Right kidney (tissue), 1 donor: ENCODE data around the gene BSDC1.
"Not testable (repeated sequence)": the region's sequence is repeated elsewhere in the genome, so short reads cannot be mapped to it uniquely, and the experiment has no call there.

Experiments used
- DNase-seq: peaks from one replicate; pipeline ENCODE4 v3.0.0-alpha.2; 2016

The BSDC1 gene

GRCh38 chr1:32396524-32396923 is 2.3 kb upstream of the BSDC1 start:
- not testable (repeated sequence) for DNase-seq

DNA sequence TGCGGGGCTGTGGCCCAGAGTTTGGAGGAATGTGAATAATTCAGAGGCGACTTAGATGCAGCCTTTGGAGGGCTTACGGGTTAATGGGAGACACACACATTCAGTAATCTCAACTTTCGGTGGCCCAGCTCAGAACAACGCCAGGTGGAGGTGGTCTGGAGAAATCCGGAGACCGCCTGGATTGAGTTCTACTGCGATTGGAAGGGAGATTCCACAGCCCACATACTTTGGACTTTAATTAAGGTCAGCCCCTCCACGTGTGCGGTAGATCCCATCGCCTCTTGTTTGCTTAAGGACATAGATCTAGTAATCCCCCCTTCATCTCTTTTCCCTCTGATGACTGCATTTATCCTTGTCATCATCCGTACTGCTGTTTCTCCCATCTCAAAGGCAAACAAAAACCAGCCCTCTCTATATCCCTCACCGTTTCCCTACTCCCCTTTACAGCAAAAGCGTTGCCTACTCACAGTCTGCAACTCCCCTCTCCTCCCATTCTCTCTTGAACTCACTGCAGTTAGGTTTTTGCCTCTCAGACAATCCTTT is 720 bp upstream of the BSDC1 start:
- peak; percentile 93 for DNase-seq

DNA sequence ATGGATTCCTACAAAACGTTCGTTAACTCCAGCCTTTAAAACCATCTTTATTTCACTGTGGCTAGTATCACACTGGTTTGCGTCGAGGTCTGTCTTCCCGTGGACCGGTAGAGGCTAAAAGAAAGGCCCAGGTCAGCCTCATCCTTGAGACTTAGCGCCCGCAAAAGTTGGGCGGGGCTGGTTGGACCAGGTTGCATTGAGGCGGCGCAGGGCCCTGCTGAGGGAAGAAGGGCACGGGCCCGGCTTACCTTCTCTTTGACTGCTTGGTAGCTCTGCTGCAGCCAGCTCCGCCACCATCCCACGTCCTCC is 455 bp downstream of the BSDC1 start:
- no peak for DNase-seq

DNA sequence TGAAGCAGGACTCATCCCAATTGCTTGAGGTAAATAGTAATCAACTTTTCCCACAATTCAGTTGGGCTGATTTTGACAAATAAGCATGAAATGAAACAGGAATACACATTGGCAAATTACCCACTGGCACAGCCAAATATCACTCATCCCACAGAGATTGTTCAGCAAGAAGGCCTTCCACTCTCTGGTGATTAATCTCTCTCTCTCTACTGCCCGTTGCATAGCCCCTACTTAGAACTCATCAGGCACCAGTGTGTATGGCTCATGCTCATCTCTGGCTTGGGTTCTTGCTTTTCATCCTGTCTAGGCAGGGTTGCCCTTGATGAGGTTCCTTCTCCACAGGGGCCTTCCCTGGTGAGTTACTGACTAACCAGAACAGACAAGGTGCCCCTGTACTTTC is 1.1 kb downstream of the BSDC1 start:
- DNase-seq: peak; percentile 3

- no peak for DNase-seq
Measured at GRCh38 chr1:32392325-32392724, 1.9 kb downstream of the BSDC1 start.

- no peak for DNase-seq
Measured at GRCh38 chr1:32390904-32391870, 3.1 kb downstream of the BSDC1 start.

GRCh38 chr1:32388641-32389040 is 5.6 kb downstream of the BSDC1 start:
- no peak for DNase-seq

DNA sequence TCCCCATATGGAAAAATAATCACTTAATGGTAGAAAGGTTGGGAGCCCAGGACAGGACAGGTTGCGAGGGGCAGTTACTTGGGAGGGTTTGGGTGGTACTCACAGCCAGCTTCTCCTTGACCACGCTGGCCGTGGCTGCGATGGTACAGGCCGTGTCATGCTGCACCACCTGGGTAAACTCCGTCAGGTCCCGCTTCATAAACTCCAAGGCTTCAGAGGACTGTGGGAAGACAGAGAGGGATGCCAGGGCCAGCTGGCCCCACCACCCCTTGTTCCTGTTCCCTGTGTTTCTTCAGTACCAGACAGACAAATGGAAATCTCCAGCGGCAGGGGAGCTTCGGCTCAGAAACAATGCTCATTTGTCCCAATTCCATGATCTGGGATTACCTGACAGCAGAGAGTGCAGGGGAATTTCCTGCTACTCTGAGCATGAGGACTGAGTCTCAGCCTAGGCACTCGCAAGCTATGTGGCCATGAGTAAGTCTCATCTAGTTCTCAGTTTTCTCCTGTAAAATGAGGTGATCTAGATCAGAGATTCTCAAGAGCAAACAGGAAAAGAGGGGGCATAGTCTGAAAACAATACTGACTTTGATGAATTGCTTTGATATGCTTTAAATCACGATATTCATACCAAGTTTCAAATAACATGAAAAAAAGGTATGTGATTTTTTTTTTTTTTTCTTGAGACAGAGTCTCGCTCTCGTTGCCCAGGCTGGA is 7.4 kb downstream of the BSDC1 start:
- no peak for DNase-seq

DNA sequence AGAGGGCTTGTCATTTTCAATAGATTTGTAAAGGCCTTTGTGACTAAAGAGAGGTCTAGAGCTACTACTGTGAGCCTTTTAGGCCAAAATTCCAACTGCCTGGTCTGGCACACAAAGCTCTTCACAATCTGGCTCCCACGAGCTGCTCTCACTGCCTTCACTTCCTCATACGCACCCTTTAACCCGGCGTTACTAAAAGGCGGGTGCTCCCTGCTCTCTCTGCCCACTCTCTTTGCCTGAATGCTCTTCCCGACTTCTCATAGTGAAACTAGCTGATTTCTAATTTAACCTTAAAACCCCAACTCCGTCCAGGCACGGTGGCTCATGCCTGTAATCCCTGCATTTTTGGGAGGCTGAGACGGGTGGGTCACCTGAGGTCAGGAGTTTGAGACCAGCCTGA is 14.2 kb downstream of the BSDC1 start:
- no peak for DNase-seq

GRCh38 chr1:32377541-32378220 is 16.6 kb downstream of the BSDC1 start:
- no peak for DNase-seq

- no peak for DNase-seq
Measured at GRCh38 chr1:32376199-32376598, 18.0 kb downstream of the BSDC1 start.

DNA sequence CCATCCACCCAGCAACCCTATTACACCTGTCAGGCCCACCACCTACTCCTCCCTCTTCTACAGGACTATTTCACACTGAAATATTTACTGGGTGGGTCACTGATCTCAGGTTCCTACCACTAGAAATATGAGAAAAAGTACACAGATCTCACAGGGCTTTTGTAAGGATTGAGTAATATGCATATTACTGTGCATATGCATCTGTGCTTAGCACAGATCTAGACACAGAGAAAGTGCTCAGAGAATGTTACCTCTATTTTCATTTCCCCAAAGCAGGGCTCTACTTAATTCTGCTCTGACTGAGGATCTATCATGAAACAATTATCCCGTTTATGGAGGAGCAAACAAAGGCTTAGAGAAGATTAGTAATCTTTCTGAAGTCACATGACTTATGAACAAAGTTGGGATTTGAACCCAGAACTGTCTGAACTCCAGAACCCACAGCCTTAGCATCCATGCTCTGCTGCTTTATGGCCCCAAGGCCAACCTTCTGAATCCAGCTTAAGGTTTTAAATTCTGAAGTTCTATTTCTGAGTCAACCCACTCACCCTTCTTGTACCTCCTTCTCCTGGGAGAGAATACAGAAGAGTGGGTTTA is 20.1 kb downstream of the BSDC1 start:
- DNase-seq: no peak

DNA sequence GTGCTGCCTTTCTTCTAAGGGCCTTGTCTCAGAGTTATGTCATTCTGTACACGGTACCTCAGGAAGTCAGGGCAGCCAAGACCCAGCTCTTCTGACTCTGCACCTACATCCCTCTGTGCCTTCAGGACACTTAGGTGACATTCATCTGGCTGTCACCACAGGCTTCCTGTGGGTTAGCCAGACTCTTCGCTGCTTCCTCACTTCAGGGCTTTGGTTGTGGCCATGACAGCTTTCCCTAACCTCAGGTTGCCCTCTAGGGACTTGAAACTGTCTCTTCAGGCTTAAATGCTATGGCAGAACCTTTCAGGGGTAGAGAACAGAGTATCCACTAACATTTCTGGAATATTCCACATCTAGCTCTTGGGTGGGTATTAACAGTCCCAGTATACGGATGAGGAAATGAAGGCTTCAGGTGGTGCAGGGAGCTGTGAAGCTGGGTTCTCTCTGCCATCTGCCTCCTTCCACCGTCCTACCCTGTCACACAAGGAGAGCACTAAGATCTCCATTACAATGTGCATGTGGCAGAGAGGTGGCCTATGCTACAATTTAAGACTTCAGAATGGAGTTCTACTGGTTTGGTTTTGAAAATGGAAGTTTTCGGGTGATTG is 22.0 kb downstream of the BSDC1 start:
- DNase-seq: no peak

- no peak for DNase-seq
Measured at GRCh38 chr1:32367912-32368635, 26.2 kb downstream of the BSDC1 start.

- DNase-seq: no peak
Measured at GRCh38 chr1:32365445-32365844, 28.8 kb downstream of the BSDC1 start.

- DNase-seq: no peak
Measured at GRCh38 chr1:32364836-32365235, 29.4 kb downstream of the BSDC1 start.

DNA sequence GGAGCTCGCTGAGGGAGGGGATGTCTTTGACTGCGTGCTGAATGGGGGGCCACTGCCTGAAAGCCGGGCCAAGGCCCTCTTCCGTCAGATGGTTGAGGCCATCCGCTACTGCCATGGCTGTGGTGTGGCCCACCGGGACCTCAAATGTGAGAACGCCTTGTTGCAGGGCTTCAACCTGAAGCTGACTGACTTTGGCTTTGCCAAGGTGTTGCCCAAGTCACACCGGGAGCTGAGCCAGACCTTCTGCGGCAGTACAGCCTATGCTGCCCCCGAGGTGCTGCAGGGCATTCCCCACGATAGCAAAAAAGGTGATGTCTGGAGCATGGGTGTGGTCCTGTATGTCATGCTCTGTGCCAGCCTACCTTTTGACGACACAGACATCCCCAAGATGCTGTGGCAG is 30.5 kb downstream of the BSDC1 start:
- no peak for DNase-seq

GRCh38 chr1:32362474-32363313 is 31.5 kb downstream of the BSDC1 start, which contains the start of the genes FAM229A and TSSK3:
TSS of gene FAM229A (minus strand) at chr1:32362485. CDS start at chr1:32362091, 394 bp downstream.
TSS of gene TSSK3 (plus strand) at chr1:32362539. CDS start at chr1:32362702, 163 bp downstream.
- no peak for DNase-seq

GRCh38 chr1:32361674-32362473 is 32.4 kb downstream of the BSDC1 start:
- peak; percentile 82 for DNase-seq
